ENCODE results near the gene PCNX3. TPM values are rescaled to one million over a fixed set of nuclear protein-coding genes. Genes with fewer than 3 reads are reported as not detected.

PCNX3 gene
- total and polyA plus RNA-seq, 2 of the 13 experiments (the other 11 are each of a cell fraction or from before 2014, with no cell fraction given), result 16.2 to 23.0 TPM

DNA sequence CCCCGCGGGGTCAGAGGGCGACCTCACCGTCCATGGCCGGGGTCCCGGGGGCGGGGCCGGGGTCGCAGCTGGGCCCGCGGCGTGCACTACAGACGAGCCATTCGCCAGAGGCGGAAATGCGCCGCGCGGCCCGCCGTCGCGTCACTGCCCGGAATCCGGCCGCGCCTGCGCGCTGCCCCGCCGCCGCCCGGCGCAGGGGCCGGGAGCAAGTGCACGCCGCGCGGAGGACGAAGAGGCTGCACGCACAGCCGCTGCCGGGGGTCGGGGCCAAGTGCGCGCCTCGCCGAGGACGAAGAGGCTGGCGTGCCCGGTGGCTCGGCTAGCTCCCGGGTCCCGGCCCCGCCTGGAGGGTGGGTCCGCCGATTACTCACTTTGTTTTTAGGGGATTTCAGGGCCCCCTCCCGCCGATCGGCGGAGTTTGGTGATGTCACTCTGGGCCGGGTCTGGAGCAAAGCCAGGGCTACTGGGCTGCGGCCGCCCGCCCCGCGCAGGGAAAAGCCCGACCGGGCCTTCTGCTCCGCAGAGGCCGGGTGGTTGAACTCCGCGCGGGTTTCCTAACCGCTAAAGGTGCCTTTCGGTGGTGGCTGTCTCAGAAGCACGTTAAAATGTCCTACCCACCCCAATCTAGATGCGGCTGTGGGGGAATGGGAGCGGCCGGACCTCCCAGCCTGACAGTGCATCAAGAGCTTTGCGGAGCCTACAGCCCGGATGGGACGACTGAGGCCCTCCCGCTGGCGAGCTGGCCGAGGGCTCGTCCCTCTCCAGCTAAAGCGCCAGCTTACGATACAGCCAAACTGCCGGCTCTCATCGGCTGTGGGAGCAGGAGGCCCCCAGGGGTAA is 47.4 kb downstream of the PCNX3 start, which contains the start of gene RELA (continued):
- TF ChIP-seq ZNF160 (CRISPR knock-in tag; IDR thresholded peaks at IDR 0.05) (no peak), CREB1 (IDR thresholded peaks at IDR 0.05) (peak; percentile 62; the same call in 1 of the 2 replicates), CREB1 (CRISPR knock-in tag; IDR thresholded peaks at IDR 0.05) (0 out of 2 replicates have a peak, but pooled peaks have one; percentile 15), ATF7-NPFF (CRISPR knock-in tag; IDR thresholded peaks at IDR 0.05; ENCODE audit: low read depth) (peak; percentile 89), HMG20B (CRISPR knock-in tag; conservative IDR thresholded peaks at IDR 0.05) (no peak), TOE1 (CRISPR knock-in tag; IDR thresholded peaks at IDR 0.05) (no peak), SNAPC4 (CRISPR knock-in tag; IDR thresholded peaks at IDR 0.05) (no peak), MAZ (IDR thresholded peaks at IDR 0.05; ENCODE audit: borderline replicate concordance, low read depth, low read length) (peak; percentile 51), MAZ (CRISPR knock-in tag; IDR thresholded peaks at IDR 0.05; ENCODE audit: low read depth) (peak; percentile 83; the same call in 1 of the 2 replicates)
- TF ChIP-seq, protein P1, sequence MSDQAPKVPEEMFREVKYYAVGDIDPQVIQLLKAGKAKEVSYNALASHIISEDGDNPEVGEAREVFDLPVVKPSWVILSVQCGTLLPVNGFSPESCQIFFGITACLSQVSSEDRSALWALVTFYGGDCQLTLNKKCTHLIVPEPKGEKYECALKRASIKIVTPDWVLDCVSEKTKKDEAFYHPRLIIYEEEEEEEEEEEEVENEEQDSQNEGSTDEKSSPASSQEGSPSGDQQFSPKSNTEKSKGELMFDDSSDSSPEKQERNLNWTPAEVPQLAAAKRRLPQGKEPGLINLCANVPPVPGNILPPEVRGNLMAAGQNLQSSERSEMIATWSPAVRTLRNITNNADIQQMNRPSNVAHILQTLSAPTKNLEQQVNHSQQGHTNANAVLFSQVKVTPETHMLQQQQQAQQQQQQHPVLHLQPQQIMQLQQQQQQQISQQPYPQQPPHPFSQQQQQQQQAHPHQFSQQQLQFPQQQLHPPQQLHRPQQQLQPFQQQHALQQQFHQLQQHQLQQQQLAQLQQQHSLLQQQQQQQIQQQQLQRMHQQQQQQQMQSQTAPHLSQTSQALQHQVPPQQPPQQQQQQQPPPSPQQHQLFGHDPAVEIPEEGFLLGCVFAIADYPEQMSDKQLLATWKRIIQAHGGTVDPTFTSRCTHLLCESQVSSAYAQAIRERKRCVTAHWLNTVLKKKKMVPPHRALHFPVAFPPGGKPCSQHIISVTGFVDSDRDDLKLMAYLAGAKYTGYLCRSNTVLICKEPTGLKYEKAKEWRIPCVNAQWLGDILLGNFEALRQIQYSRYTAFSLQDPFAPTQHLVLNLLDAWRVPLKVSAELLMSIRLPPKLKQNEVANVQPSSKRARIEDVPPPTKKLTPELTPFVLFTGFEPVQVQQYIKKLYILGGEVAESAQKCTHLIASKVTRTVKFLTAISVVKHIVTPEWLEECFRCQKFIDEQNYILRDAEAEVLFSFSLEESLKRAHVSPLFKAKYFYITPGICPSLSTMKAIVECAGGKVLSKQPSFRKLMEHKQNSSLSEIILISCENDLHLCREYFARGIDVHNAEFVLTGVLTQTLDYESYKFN (CRISPR knock-in tag; conservative IDR thresholded peaks at IDR 0.05), result peak; percentile 50
- TF ChIP-seq, protein P2, sequence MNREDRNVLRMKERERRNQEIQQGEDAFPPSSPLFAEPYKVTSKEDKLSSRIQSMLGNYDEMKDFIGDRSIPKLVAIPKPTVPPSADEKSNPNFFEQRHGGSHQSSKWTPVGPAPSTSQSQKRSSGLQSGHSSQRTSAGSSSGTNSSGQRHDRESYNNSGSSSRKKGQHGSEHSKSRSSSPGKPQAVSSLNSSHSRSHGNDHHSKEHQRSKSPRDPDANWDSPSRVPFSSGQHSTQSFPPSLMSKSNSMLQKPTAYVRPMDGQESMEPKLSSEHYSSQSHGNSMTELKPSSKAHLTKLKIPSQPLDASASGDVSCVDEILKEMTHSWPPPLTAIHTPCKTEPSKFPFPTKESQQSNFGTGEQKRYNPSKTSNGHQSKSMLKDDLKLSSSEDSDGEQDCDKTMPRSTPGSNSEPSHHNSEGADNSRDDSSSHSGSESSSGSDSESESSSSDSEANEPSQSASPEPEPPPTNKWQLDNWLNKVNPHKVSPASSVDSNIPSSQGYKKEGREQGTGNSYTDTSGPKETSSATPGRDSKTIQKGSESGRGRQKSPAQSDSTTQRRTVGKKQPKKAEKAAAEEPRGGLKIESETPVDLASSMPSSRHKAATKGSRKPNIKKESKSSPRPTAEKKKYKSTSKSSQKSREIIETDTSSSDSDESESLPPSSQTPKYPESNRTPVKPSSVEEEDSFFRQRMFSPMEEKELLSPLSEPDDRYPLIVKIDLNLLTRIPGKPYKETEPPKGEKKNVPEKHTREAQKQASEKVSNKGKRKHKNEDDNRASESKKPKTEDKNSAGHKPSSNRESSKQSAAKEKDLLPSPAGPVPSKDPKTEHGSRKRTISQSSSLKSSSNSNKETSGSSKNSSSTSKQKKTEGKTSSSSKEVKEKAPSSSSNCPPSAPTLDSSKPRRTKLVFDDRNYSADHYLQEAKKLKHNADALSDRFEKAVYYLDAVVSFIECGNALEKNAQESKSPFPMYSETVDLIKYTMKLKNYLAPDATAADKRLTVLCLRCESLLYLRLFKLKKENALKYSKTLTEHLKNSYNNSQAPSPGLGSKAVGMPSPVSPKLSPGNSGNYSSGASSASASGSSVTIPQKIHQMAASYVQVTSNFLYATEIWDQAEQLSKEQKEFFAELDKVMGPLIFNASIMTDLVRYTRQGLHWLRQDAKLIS (CRISPR knock-in tag; IDR thresholded peaks at IDR 0.05), result no peak
